ENCODE results near the gene NNAT.
"Not testable (repeated sequence)": the region's sequence is repeated elsewhere in the genome, so short reads cannot be mapped to it uniquely, and the experiment has no call there.

The NNAT gene

GRCh38 chr20:37524859-37525708, 4.0 kb downstream of the NNAT start:
- no peak for DNase-seq (ENCODE audit: low spot score)

- DNase-seq (ENCODE audit: low spot score): no peak
These were observed 4.8 kb downstream of the NNAT start for GRCh38 chr20:37525810-37526209.

- peak; percentile 87 for DNase-seq (ENCODE audit: low spot score)
These were observed 5.3 kb downstream of the NNAT start for GRCh38 chr20:37526238-37526838.

- no peak for DNase-seq (ENCODE audit: low spot score)
These were observed 6.0 kb downstream of the NNAT start for GRCh38 chr20:37526839-37527637.

- peak; percentile 96 for DNase-seq (ENCODE audit: low spot score)
These were observed 6.8 kb downstream of the NNAT start, which contains the start of gene BLCAP for GRCh38 chr20:37527638-37528445. TSS of gene BLCAP (minus strand) at chr20:37527876. CDS start at chr20:37519174, 8,702 bp downstream.

- DNase-seq (ENCODE audit: low spot score): no peak
These were observed 7.6 kb downstream of the NNAT start for GRCh38 chr20:37528446-37529213.

GRCh38 chr20:37529214-37529967, 8.3 kb downstream of the NNAT start:
- no peak for DNase-seq (ENCODE audit: low spot score)

- DNase-seq (ENCODE audit: low spot score): no peak
These were observed 9.0 kb downstream of the NNAT start for GRCh38 chr20:37529968-37530600.

- no peak for DNase-seq (ENCODE audit: low spot score)
These were observed 9.6 kb downstream of the NNAT start for GRCh38 chr20:37530696-37531095.

- no peak for DNase-seq (ENCODE audit: low spot score)
These were observed 10.8 kb downstream of the NNAT start for GRCh38 chr20:37531856-37532255.

- no peak for DNase-seq (ENCODE audit: low spot score)
These were observed 12.2 kb downstream of the NNAT start for GRCh38 chr20:37533154-37533715.

GRCh38 chr20:37534401-37535157, 13.5 kb downstream of the NNAT start:
- peak; percentile 52 for DNase-seq (ENCODE audit: low spot score)

- no peak for DNase-seq (ENCODE audit: low spot score)
These were observed 14.5 kb downstream of the NNAT start for GRCh38 chr20:37535443-37536132.

GRCh38 chr20:37537505-37537904, 16.5 kb downstream of the NNAT start:
- no peak for DNase-seq (ENCODE audit: low spot score)

GRCh38 chr20:37538003-37538402, 17.0 kb downstream of the NNAT start:
- DNase-seq (ENCODE audit: low spot score): no peak

- DNase-seq (ENCODE audit: low spot score): no peak
These were observed 18.4 kb downstream of the NNAT start for GRCh38 chr20:37539424-37539823.

GRCh38 chr20:37540001-37540400, 19.0 kb downstream of the NNAT start:
- no peak for DNase-seq (ENCODE audit: low spot score)

GRCh38 chr20:37540838-37541237, 19.8 kb downstream of the NNAT start:
- DNase-seq (ENCODE audit: low spot score): not testable (repeated sequence)
